Measurements from ENCODE around the gene CADPS2.

- TF ChIP-seq CTCF (IDR thresholded peaks at IDR 0.05) = no peak
- TF ChIP-seq POLR2A (IDR thresholded peaks at IDR 0.05) = no peak
Observed at GRCh38 chr7:122553761-122554160, 332.5 kb downstream of the CADPS2 start.
